Urothelium cell line (cell line): Measurements from ENCODE around the gene NUP107.
A peak's percentile ranks its signal among the peaks of the same experiment; 100 is the strongest.

Experiments used
- DNase-seq: peaks from one replicate; pipeline ENCODE4 v3.0.0; 2011; ENCODE audit warnings: low spot score, mixed read lengths
- FAIRE-seq: peaks from 2 replicates; lab custom pipeline; 2011; peaks lifted over from hg19 to GRCh38; lab: Jason Lieb, UNC

Gene NUP107

GRCh38 chr12:68771223-68771925, 84.6 kb downstream of the NUP107 start:
- FAIRE-seq: no peak
- DNase-seq: no peak

- no peak for FAIRE-seq
- DNase-seq: no peak
Measured at GRCh38 chr12:68772714-68773113, 85.9 kb downstream of the NUP107 start.

- FAIRE-seq (no peak), DNase-seq (no peak)
Measured at GRCh38 chr12:68773582-68773981, 86.8 kb downstream of the NUP107 start.

- no peak for DNase-seq
- FAIRE-seq: no peak
Measured at GRCh38 chr12:68775121-68775630, 88.4 kb downstream of the NUP107 start.

GRCh38 chr12:68776976-68777610, 90.3 kb downstream of the NUP107 start:
- FAIRE-seq: no peak
- DNase-seq: no peak

GRCh38 chr12:68779280-68779679, 92.5 kb downstream of the NUP107 start:
- FAIRE-seq: no peak
- DNase-seq: no peak

- FAIRE-seq (no peak), DNase-seq (no peak)
Measured at GRCh38 chr12:68780731-68781130, 94.0 kb downstream of the NUP107 start.

GRCh38 chr12:68781728-68782127, 95.0 kb downstream of the NUP107 start:
- FAIRE-seq: no peak
- DNase-seq: no peak

- no peak for DNase-seq
- FAIRE-seq: no peak
Measured at GRCh38 chr12:68784015-68784414, 97.2 kb downstream of the NUP107 start.

GRCh38 chr12:68785358-68785757, 98.6 kb downstream of the NUP107 start:
- FAIRE-seq (no peak), DNase-seq (no peak)

GRCh38 chr12:68785823-68786222, 99.0 kb downstream of the NUP107 start:
- no peak for DNase-seq
- no peak for FAIRE-seq

GRCh38 chr12:68786929-68787328, 100.2 kb downstream of the NUP107 start:
- DNase-seq: no peak
- FAIRE-seq: no peak

GRCh38 chr12:68788554-68789143, 101.9 kb downstream of the NUP107 start:
- DNase-seq (no peak), FAIRE-seq (no peak)

- FAIRE-seq (no peak), DNase-seq (no peak)
Measured at GRCh38 chr12:68789144-68789878, 102.5 kb downstream of the NUP107 start.

- FAIRE-seq (no peak), DNase-seq (no peak)
Measured at GRCh38 chr12:68790081-68790951, 103.5 kb downstream of the NUP107 start.

- DNase-seq: no peak
- FAIRE-seq: no peak
Measured at GRCh38 chr12:68790952-68791234, 104.1 kb downstream of the NUP107 start.

GRCh38 chr12:68791897-68792481, 105.2 kb downstream of the NUP107 start:
- FAIRE-seq (no peak), DNase-seq (no peak)

GRCh38 chr12:68792952-68793351, 106.2 kb downstream of the NUP107 start:
- DNase-seq (peak; percentile 17), FAIRE-seq (no peak)

- no peak for FAIRE-seq
Measured at GRCh38 chr12:68793436-68793835, 106.7 kb downstream of the NUP107 start.

GRCh38 chr12:68793975-68794652, 107.3 kb downstream of the NUP107 start:
- FAIRE-seq: no peak

More at GRCh38 chr12:68793436-68793835, 106.7 kb downstream of the NUP107 start:
- DNase-seq: no peak

More at GRCh38 chr12:68793975-68794652, 107.3 kb downstream of the NUP107 start:
- no peak for DNase-seq
